ENCODE results near the gene ATXN7L3.

ATXN7L3 gene

DNA sequence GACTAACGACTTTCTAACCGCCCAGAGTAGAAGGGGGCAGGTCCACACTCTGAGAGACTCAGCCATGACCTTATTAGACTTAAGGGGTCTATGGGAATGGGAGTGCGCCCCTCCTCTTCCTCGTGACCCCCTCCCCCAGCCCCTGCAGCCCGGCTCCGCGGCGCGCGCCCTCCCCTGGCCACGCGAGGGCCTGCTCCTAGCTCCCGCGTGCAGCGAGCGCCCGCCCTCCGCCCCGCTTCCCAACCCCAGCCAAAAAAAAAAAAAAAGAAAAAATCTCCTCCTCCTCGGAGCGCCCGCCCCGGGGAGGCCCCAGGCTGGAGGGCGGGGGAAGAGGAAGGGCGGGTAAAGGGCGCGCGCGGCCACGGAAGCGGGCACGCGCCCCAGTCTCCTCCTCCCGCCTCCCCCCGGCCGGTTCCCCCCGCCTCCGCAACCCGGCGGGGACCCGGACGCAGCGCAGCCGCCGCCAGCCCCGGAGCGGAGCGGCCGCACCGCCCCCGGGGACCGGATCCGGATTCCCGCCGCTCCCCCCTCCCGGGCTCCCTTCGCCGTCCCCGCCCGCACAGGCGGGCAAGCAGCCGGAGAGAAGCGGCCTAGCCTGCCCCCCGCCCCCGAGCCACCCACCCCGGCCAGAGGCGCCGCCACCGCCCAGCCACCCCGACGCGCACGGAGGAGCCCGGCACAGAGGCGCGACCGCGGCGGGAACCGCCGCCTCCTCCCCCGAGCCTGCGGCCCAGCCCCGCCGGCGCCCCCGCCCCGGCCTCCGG is 18.8 kb upstream of the ATXN7L3 start:
- DNase-seq = peak; percentile 90

DNA sequence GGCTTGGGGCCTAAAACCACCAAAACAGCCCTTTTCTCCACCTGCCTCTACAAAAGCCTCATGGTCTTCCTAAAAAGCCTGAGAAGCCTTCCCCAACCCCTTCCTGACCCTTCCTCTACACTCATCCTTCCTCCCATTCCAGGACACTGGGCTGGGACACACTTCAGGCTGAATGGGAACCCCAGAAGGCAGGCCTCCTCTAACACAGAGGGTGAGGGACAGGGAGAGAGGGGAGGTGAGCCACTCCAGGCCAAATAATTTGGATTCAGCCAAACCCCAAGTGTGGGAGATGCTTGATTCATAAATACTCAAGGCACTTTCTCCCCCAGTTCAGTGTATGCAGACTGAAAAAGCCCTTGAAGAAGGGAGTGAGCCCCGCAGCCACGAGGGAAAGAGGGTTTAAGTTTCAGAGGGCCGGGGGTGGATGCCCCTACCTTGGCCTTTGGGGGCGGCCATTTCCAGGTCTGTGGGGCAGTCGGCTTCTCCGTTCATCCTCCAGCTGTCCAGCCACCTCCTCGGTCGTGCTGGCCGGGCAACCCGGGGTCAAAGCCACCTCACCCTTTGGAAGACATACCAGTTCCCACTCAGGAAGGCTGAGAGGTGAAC is 18.2 kb upstream of the ATXN7L3 start:
- no peak for DNase-seq

DNA sequence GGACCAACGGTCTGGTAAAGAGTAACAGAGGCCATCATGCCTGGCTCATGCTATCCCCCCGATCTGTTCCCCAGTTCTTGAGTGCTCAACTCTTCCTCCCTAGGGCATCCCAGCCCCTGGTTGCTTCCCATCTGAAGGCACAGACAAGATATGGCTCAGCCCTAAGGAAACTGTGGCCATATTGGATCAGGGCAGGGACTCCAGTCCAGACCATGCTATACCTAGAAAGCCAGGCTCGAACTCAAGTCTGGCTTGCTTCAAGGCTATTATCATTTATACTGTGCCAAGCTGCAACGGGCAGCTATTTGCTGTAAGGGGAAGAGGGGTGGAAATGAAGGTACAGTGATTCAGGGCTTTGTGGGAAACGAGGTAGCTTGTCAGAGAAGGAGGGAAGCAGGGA is 17.0 kb upstream of the ATXN7L3 start:
- no peak for DNase-seq

DNA sequence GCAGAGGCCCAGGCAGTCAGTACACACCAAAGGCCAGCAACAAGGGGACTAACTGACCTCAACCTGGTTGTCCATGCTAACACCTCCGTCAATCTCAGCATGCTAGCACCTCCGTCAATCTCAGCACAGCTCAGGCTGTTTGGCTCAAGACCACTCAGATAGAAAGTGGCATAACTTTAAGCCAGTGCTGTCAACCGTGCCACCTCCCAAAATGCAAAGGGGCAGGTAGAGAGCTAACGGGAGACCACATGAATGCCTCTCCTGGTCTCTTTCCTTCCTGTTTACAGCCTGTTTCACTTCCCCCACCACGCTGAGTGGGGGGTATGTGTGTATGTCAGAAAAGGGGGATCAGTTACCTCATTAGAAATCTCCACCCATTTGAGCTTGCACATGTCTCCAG is 16.5 kb upstream of the ATXN7L3 start:
- no peak for DNase-seq

DNA sequence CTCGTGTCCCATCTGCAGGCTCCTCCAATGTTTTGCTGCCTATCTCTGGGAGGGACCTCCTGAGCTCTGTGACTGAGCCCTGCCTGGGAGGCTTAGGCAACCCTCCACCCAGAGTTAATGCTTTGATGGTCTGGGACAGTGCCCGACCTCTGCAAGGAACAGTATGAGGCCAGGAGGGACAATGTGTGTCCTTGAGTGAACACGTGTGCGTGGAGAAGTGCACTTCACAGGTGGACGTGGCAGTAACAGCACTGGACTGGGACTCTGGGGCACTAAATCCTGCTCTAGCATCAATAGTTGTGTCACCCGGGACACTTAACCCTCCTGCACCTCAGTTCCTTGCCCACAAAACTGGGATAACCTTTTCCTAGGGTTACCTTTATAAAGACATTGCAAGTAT is 15.2 kb upstream of the ATXN7L3 start:
- no peak for DNase-seq

DNA sequence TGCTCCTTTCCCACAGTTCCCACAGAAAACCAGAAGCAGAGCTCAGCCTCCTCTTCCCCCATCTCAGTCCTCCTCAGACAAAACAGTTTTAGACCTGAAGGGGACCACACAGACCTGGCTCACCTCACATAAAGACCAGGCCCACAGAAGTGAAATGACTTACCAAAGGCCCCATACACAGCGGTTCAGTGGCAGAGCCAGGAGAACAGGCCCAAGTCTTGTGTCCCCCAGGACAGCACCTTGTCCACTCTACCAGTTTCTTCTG is 14.5 kb upstream of the ATXN7L3 start:
- no peak for DNase-seq

DNA sequence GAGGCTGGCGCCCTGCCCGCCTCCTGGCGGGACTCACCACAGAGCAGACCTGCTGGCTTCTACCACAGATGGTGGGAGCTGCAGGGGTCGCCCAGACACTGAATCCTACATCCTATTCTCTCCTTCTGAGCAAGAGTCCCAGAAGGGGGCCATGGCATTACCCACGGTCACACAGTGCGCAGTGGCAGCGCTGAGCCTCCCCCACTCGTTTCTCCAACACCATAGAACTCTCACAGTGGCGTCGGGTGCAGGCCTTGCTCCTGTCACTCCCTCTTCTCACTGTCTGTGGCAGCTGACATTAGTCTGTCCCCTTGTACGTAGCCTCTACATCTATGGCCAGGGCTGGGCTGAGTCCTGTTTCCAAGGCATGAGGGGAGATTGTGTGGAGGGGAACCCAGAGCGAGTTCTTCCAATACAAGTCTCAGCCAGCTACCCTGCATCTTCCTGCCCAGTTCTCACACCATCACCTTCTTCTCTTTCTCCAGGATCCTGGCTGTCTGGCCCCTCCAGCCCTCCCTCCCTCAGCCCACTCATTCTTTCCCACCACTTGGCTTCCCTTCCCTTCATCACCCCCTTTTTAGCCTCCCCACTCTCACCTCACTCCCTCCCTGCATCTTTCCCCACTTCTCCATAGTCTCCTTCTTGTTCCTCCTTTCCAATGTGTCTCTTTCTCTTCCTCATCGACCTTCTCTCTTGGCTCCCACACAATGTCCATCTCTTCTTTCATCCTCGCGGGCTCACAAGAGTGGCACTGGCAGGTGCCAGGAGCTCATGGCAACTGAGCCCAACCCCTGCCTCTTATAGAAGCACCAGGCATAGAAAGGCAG is 13.9 kb upstream of the ATXN7L3 start:
- DNase-seq = no peak

DNA sequence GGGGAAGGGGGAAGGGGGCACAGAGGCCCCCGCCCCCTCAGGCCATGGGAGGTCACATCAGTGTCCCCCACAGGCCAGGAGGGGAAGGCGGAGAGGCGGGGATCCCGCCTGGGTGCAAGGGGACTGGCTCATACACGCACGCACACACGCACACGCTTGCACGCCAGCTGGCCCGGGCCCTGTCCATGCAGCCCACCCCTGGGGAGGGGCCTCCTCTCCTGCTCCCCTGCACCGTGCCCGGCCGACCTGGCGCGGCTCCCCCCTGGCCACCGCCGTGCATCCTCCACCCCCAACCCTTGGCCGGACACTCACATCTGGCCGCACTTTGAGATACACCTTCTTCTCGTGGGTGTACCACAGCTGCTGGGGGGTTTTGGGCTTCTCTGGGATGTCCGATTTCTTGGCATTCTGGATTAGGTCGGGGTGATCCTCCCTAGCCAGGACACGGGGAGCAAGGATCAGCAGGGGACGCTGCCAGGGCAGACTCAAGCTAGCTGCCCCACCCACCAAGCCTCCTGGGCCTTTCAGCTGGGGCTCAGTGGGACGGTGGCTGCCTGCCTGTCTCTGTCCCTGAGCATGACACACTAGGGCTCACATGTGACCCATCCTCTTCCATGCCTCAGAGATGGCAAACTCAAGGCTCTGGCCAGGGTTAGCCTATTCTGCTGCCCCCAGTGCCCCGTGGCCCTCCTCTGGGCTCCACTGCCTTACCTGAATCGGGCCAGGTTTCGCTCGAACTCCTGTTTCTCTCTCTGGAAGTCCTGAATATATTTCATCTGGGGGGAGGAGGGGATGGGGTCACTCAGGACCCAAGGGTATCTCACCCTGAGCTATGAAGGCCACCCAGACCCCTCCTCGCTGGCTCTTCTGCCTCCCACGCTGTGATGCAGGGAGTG is 13.1 kb upstream of the ATXN7L3 start:
- no peak for DNase-seq

DNA sequence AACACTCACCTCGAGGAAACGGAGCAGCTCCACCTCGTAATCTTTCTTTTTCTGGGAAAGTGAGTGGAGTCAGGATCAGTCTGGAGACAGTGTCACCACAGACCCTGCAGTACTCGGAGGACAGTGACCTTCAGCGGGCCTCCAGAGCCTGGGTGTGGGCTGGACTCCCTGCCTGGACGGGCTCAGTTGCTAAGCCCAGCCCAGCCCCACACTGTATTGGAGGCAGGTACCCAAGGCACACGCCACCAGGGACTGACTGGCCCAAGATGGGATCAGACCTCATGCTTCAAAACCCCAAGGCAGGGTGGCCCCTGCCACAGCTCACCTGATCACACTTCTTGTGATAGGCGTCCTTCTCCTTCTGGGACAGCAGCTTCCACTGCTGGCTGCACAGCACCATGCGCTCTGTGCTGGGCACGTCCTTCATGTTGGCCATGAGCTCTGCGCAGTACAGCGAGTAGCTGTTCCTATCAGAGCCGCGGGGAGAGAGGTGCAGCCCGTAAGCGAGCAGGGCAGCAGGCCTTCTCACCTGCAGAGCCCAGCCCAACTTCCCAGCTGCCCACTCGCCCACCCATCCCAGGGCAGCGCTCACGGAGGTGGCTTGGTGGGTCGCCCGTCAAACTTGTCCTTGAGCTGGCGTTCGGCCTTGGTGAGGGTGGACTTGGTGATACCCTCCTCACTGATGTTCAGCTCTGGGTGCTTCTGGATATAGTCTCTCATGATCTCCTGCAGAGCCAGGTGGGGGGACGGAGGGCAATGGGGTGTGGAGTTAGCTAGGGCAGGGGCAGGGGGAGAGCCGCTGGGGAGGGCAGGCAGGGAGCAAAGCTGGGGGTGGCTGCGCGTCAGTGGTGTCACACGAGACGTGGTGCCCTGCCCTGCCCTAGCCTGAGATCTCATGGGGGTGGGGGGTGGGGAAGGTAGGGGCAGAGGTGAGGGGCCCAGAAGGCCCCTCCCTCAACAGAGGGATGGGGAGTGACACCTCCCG is 11.9 kb upstream of the ATXN7L3 start:
- DNase-seq = no peak

DNA sequence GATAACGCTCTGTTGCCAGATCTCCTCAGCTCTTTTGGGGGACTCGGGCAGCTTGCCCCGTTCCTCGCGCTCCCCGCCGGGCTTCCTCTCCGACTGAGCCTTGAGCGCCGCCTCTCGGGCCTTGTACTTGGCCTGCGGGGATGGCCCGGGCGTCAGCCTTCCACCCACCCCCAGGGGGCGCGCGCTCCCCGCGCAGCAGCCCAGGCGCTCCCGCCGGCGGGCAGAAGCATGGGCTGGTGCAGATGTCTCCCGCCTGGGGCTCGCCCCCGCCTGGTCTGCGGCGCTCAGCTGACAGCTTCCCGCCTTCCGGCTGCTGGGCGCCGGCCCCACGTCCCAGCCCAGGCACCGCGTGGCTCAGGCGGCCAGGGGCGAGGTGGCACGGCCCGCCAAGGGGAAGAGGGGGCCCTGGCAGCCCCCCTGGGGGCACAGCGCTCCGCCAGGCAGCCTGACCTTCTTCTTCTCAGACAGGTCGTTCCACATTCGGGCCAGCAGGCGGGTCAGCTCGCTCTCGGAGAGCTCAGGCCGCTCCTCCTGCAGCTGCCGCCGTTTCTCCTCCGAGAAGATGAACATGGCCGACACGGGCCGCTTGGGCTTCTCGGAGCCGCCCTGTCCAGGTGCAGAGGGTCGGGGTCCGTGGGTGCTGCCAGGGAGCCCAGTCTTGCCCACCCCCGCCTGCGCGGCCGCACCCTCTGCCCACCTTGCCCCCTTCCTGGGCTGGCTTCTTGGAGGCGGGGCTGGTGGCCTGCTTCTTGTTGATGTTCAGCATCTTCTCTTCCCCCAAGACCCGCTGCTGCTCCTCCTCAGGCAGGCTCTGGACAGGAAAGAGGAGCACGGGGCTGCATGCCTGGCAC is 10.9 kb upstream of the ATXN7L3 start:
- peak; percentile 94 for DNase-seq

DNA sequence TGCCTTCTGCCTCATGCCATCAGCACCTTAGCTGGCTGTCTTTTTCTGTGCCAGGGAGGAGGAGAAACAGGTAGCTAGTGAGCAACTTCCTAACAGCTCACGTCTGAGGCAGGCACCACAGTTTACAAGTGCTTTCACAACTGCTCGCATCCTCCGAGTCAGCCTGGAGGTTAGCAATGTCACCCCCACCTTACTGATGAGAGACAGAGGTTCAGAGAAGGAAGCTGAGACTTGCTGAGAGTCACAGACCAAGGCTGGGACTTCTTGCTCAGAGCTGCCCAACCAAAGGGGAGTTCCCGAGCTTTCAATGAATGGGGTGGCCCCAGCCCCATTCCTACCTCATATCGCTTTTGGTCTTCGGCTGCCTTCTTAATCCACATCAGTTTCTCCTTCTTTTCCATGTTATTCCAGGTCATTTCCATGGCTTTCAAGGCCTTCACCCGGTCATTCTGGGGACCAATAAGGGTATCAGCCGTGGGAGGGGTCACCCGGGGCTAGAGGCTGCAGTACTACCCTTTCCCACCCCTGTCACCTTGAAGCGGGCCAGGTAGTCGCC is 10.2 kb upstream of the ATXN7L3 start:
- peak; percentile 78 for DNase-seq

DNA sequence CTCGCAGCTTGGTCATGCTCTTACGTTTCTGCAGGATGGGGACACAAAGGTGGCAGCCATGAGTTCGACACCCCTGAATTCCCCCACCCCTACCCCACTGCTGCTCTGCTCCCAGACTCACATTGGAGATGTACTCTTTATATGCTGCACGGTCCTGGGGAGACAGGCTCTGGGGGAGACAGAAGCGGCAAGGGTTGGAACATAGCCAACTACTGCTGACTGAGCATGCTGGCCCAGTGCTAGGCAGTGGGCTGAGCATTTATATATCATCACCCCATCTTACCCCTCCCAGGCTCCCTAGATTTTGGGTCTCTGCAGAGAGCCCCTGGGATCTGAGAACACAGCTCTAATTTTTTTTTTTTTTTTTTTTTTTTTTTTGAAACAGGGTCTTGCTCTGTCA is 8.1 kb upstream of the ATXN7L3 start:
- no peak for DNase-seq

DNA sequence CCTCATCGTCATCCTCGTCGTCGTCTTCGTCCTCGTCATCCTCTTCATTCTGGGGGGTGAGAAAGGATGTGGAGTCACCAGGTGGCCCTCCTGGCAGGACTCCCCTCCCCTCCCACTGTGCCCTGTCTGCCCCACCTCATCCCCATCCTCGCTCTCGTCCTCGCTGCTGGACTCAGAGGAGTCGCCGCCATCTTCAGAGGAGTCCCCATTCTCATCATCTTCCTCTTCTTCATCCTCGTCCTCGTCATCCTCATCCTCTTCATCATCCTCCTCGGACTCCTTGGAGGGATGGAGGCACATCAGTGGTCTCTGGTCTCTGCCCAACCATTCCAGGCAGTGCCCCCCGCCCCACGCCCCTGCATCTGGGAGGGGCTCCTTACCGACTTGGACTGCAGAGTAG is 7.6 kb upstream of the ATXN7L3 start:
- no peak for DNase-seq

DNA sequence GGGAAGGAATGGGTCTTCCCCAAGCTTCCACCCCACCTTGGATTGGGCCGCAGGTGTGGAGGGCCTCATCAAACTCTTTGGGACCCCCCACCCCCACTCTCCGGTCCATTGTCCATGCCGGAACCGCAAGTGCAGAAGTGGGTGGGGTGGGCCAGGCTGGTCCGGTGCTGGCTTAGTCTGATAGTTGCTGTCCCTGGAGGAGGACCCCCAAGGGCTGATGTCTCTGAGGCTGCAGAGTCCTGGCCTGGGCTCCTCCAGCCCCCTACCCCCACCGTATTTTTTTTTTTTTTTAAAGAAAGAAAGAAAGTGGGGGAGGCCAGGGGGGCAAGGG is 7.1 kb upstream of the ATXN7L3 start:
- no peak for DNase-seq

DNA sequence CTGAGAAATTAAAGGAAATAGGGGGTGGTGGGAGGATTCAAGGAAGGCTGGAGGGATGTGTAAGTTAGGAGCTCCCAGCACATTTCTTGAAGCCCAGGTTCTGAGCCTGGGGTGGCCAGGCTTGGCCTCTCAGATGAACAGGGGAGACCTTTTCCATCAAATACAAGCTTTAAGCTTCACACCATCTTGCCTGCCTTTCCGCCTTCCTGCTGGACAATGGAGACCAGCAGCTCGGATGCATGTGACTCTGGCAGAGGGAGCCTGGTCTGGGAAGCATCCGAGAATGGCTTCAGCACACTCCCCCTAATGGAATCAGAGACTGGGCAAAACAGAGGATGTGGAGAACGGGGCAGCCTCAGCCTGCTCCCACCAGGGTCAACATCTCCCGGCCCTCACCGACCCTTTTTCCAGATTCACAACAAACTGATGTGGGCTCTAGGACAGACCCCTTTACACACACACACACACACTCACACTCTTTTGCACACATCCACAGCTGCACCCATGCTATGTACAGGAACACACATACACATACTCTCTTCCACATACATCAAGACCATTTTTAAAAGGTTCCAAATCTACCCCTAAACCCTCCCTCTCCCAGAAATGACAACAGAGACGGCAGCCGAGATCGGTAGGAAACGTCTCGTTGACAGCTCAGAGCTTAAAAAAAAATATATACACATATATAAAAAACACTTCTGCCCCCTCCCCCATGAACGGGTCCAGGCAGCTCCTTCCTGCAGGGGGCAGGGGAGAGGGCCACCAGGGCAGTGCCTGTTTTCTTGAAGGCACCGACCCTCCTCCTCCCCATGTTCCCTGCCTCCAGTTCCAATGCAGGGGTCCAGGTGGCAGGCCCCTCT is 6.5 kb upstream of the ATXN7L3 start:
- no peak for DNase-seq

DNA sequence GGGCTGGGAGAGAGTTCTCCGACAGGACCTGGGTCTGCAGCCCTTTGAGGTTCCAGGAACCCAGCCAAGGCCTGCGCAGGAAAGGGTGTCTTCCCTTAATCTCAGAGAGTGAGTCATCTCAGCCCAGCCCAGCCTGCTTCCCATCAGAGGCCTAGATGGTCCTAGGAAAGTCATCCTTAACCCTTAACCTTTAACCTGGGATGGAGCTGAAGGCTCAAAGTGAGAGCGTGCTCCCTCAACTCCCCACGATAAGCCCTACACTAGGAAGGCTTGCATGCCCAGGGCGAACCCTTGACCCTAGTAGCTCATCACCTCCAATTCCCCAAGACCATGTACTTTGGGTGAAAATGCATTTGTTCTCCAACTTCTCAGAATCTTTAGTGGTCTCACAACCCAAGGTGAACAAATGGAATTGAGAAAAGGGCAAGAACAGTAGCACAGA is 4.8 kb upstream of the ATXN7L3 start:
- no peak for DNase-seq

DNA sequence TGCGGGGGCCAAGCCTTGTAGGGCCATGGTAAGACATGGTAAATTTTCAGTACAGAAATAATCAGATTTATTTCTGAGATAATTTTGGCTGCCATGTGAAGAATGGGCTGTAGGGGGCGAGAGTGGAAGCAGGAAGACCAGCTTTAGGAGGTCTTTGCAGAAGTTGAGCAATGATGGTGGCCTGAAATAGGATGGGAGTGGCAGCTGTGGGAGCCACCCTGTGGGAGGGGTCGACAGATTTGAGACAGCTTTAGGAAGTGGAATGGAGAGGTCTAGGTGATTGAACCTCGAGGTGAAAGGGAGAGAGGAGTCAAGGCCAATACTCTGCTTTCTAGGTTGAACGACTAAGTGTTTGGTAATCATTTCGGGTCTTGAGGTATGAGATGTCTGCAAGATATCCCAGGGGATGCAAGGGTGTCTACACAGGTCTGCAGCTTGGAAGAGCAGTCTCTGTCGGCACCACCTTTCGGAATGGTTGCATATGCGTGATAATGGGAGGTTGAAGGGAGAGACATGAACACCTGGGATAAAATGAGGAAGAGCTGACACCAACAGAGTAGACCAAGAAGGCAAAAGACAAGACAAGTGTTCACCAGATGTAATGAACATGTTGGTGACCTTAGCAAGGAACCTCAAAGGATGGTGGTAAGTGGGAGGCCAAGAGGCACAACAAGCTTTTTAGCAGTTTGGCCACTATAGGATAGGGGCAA is 4.2 kb upstream of the ATXN7L3 start:
- DNase-seq = peak; percentile 76

DNA sequence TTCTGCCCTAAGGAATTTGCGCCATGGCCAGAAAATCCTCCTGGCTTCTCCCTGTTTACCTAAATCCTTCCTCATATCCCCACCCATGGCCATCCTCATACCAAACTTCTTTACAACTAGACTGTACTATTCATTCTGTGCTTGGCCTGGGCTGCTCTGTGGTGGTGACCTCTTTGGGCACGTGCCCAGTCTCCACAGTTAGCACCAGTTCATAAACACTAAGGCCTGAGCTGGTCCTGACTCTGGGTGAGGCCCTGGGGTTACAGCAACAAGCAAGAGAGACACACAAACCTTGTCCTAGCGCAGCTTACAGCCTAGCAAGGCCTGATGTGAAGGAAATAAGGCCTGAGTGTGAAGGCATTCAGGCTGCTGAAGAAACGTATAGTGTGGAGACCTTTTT is 3.1 kb upstream of the ATXN7L3 start:
- no peak for DNase-seq
